HEK293T (cell line): ENCODE data around the gene TBX21.

ENCODE experiments used
- CTCF ChIA-PET: fragments of 350-600 bp; formaldehyde crosslinking; extraction: SDS; loops from one replicate; lab custom pipeline; 2021; ENCODE audit warnings: antibody characterized with exemption, inconsistent platforms; lab: Yijun Ruan, JAX
- POLR2A ChIA-PET: fragments of 350-600 bp; formaldehyde crosslinking; extraction: SDS; loops from one replicate; lab custom pipeline; 2020; ENCODE audit warnings: antibody characterized with exemption, inconsistent platforms; lab: Yijun Ruan, JAX
- DNase-seq: peaks from one replicate; pipeline ENCODE4 v3.0.0; 2012; ENCODE audit warnings: mixed read lengths; ENCODE audit errors: extremely low spot score
- ARNT ChIP-seq: fragments of 450-650 bp; IDR thresholded peaks from 2 replicates; pipeline ENCODE4 v1.6.1; 2017; ENCODE audit warnings: mild to moderate bottlenecking
- BHLHE40 ChIP-seq: fragments of 450-650 bp; IDR thresholded peaks from 2 replicates; pipeline ENCODE4 v1.6.1; 2016; ENCODE audit warnings: mild to moderate bottlenecking, moderate library complexity, borderline replicate concordance
- CTBP1 ChIP-seq: fragments of 450-650 bp; IDR thresholded peaks from 2 replicates; pipeline ENCODE4 v1.6.1; 2016; ENCODE audit warnings: borderline replicate concordance
- ELF4 ChIP-seq: fragments of 450-650 bp; IDR thresholded peaks from 2 replicates; pipeline ENCODE4 v1.6.1; 2017; ENCODE audit warnings: antibody characterized with exemption
- FOXA1 ChIP-seq: fragments of 450-650 bp; IDR thresholded peaks from 2 replicates; pipeline ENCODE4 v1.6.1; 2016; ENCODE audit warnings: mild to moderate bottlenecking
- FOXK2 ChIP-seq: fragments of 450-650 bp; IDR thresholded peaks from 2 replicates; pipeline ENCODE4 v1.6.1; 2016; ENCODE audit warnings: mild to moderate bottlenecking
- FOXM1 ChIP-seq: fragments of 450-650 bp; IDR thresholded peaks from 2 replicates; pipeline ENCODE4 v1.6.1; 2017; ENCODE audit warnings: mild to moderate bottlenecking, borderline replicate concordance
- HDGF ChIP-seq: fragments of 450-650 bp; IDR thresholded peaks from 2 replicates; pipeline ENCODE4 v1.6.1; 2017; ENCODE audit warnings: antibody characterized with exemption, borderline replicate concordance
- L3MBTL2 ChIP-seq: fragments of 450-650 bp; conservative IDR thresholded peaks from 2 replicates; pipeline ENCODE4 v1.6.1; 2016; ENCODE audit warnings: mild to moderate bottlenecking
- LEF1 ChIP-seq: fragments of 450-650 bp; IDR thresholded peaks from 2 replicates; pipeline ENCODE4 v1.6.1; 2017; ENCODE audit warnings: mild to moderate bottlenecking, borderline replicate concordance
- NFRKB ChIP-seq: fragments of 450-650 bp; IDR thresholded peaks from 2 replicates; pipeline ENCODE4 v1.6.1; 2016; ENCODE audit warnings: mild to moderate bottlenecking, moderate library complexity
- PKNOX1 ChIP-seq: fragments of 450-650 bp; IDR thresholded peaks from 2 replicates; pipeline ENCODE4 v1.6.1; 2016
- SP1 ChIP-seq: fragments of 450-650 bp; IDR thresholded peaks from 2 replicates; pipeline ENCODE4 v1.6.1; 2017
- SUZ12 ChIP-seq: fragments of 450-650 bp; IDR thresholded peaks from 2 replicates; pipeline ENCODE4 v1.6.1; 2016; ENCODE audit warnings: mild to moderate bottlenecking
- TARDBP ChIP-seq: fragments of 450-650 bp; IDR thresholded peaks from 2 replicates; pipeline ENCODE4 v1.6.1; 2016
- ZNF384 ChIP-seq: fragments of 450-650 bp; IDR thresholded peaks from 2 replicates; pipeline ENCODE4 v1.6.1; 2016

TBX21 gene

GRCh38 chr17:47708864-47709541 is 24.0 kb upstream of the TBX21 start:
- CTCF ChIA-PET: no interaction called here
- TF ChIP-seq CTBP1 (no peak), HDGF (no peak), NFRKB (no peak), FOXA1 (no peak)
- DNase-seq: no peak
- POLR2A ChIA-PET: no interaction called here

GRCh38 chr17:47709594-47709993 is 23.4 kb upstream of the TBX21 start:
- no peak for DNase-seq
- TF ChIP-seq BHLHE40 (no peak), ARNT (no peak), SUZ12 (no peak), FOXM1 (no peak), HDGF (no peak), CTBP1 (no peak), SP1 (no peak)
- ChIA-PET CTCF (no interaction called here), POLR2A (no interaction called here)

GRCh38 chr17:47711366-47712099 is 21.5 kb upstream of the TBX21 start:
- no peak for DNase-seq
- ChIA-PET CTCF (no interaction called here), POLR2A (no interaction called here)
- no peak for TF ChIP-seq FOXK2
- no peak for TF ChIP-seq FOXA1
- TF ChIP-seq CTBP1: no peak
- no peak for TF ChIP-seq SUZ12
- TF ChIP-seq ELF4: no peak
- TF ChIP-seq L3MBTL2: no peak
- no peak for TF ChIP-seq BHLHE40
- TF ChIP-seq NFRKB: no peak
- no peak for TF ChIP-seq HDGF
- no peak for TF ChIP-seq LEF1
- TF ChIP-seq TARDBP: no peak
- no peak for TF ChIP-seq ZNF384

- DNase-seq: no peak
- no peak for TF ChIP-seq FOXK2
- TF ChIP-seq ELF4: no peak
- TF ChIP-seq HDGF: no peak
- TF ChIP-seq TARDBP: no peak
- TF ChIP-seq CTBP1: no peak
- TF ChIP-seq LEF1: no peak
- no peak for TF ChIP-seq SUZ12
- no peak for TF ChIP-seq ARNT
- TF ChIP-seq FOXM1: no peak
- no peak for TF ChIP-seq ZNF384
- TF ChIP-seq SP1: no peak
- TF ChIP-seq PKNOX1: no peak
- TF ChIP-seq FOXA1: no peak
- no peak for TF ChIP-seq NFRKB
- no peak for TF ChIP-seq BHLHE40
- no peak for TF ChIP-seq L3MBTL2
- CTCF ChIA-PET: no interaction called here
- POLR2A ChIA-PET: interaction anchor here (1.6 kb wide), 1 partner anchor 13 kb away, joined by 4 read pairs; no protein-coding TSS in a partner anchor
Measured at GRCh38 chr17:47712330-47713023, 20.6 kb upstream of the TBX21 start.

GRCh38 chr17:47713980-47714700 is 18.9 kb upstream of the TBX21 start:
- CTCF ChIA-PET: no interaction called here
- POLR2A ChIA-PET: interaction anchor here (1.6 kb wide), 1 partner anchor 15 kb away, joined by 4 read pairs; no protein-coding TSS in a partner anchor
- no peak for DNase-seq
- TF ChIP-seq FOXA1 (no peak), BHLHE40 (no peak), L3MBTL2 (no peak), PKNOX1 (no peak), CTBP1 (no peak), FOXK2 (no peak), SUZ12 (no peak), FOXM1 (no peak), LEF1 (no peak), ELF4 (no peak), SP1 (no peak), NFRKB (no peak), TARDBP (no peak), HDGF (no peak), ZNF384 (no peak), ARNT (no peak)

- ChIA-PET POLR2A (no interaction called here), CTCF (no interaction called here)
- no peak for DNase-seq
- no peak for TF ChIP-seq PKNOX1
- TF ChIP-seq FOXK2: no peak
- TF ChIP-seq LEF1: no peak
- TF ChIP-seq CTBP1: no peak
- no peak for TF ChIP-seq SP1
- no peak for TF ChIP-seq ELF4
- TF ChIP-seq FOXA1: no peak
- no peak for TF ChIP-seq BHLHE40
- no peak for TF ChIP-seq FOXM1
- TF ChIP-seq NFRKB: no peak
- TF ChIP-seq ARNT: no peak
- TF ChIP-seq HDGF: no peak
Measured at GRCh38 chr17:47714773-47715396, 18.2 kb upstream of the TBX21 start.
